H1 (cell line): ENCODE data around the gene TAS2R41. TPM values are rescaled to one million over a fixed set of nuclear protein-coding genes. Genes with fewer than 3 reads are reported as not detected.

Experiments
- CTCF ChIA-PET: fragments of 300-600 bp; sonication (Branson Sonifier 250); formaldehyde crosslinking; loops from one replicate; lab custom pipeline; 2021; ENCODE audit not compliant: partially characterized antibody; lab: Charles Lee
- POLR2A ChIA-PET: fragments of 300-600 bp; sonication (Branson Sonifier 250); formaldehyde crosslinking; loops from one replicate; lab custom pipeline; 2021; ENCODE audit warnings: inconsistent platforms; ENCODE audit not compliant: partially characterized antibody; lab: Charles Lee
- DNase-seq, 2 experiments: peaks; one replicate each; pipeline versions ENCODE4 v3.0.0 to v3.0.0-alpha.2; 2010 to 2022; ENCODE audit warnings: low spot score in 2 of 2, low read depth in 1 of 2, mixed read lengths in 1 of 2
- FAIRE-seq: peaks from 2 replicates; lab custom pipeline; 2011; peaks lifted over from hg19 to GRCh38; lab: Jason Lieb, UNC
- H2AFZ ChIP-seq: 2 replicates; pipeline ENCODE4 v1.8.1; 2012; ENCODE audit warnings: low read length, inconsistent platforms
- H2AK5ac ChIP-seq: 2 replicates; pipeline ENCODE4 v1.6.1; 2013; ENCODE audit warnings: low read depth, low read length
- H2BK120ac ChIP-seq: replicated peaks from 2 replicates; pipeline ENCODE3; 2013; ENCODE audit warnings: low read depth, low read length, inconsistent platforms
- H2BK12ac ChIP-seq: 2 replicates; pipeline ENCODE4 v1.6.1; 2013; ENCODE audit warnings: low read depth, low read length
- H2BK15ac ChIP-seq: 2 replicates; pipeline ENCODE4 v1.6.1; 2013; ENCODE audit warnings: low read length
- H2BK20ac ChIP-seq: 2 replicates; pipeline ENCODE4 v1.6.1; 2013; ENCODE audit warnings: low read length
- H2BK5ac ChIP-seq: 2 replicates; pipeline ENCODE4 v1.6.1; 2013; ENCODE audit warnings: low read depth, low read length
- H3K14ac ChIP-seq: 2 replicates; pipeline ENCODE4 v1.6.1; 2013; ENCODE audit warnings: inconsistent platforms; ENCODE audit not compliant: insufficient read length
- H3K18ac ChIP-seq: 2 replicates; pipeline ENCODE4 v1.6.1; 2013; ENCODE audit warnings: low read length; ENCODE audit errors: extremely low read depth
- H3K23ac ChIP-seq: 2 replicates; pipeline ENCODE4 v1.6.1; 2013; ENCODE audit warnings: inconsistent platforms; ENCODE audit not compliant: insufficient read length
- H3K23me2 ChIP-seq: 2 replicates; pipeline ENCODE4 v1.6.1; 2013; ENCODE audit warnings: low read depth, low read length
- H3K27ac ChIP-seq: 2 replicates; pipeline ENCODE4 v1.6.1; 2011; ENCODE audit warnings: low read depth, low read length, inconsistent platforms
- H3K27me3 ChIP-seq, 4 experiments: replicated peaks in 1 of 4; 1 replicate in 1 of 4; 2 replicates in 3 of 4; pipeline versions ENCODE4 v1.6.1 to v1.8.1; 2011 to 2013; ENCODE audit warnings: low read length in 3 of 4, mild to moderate bottlenecking in 3 of 4, inconsistent platforms in 2 of 4, mixed read lengths in 2 of 4, moderate library complexity in 1 of 4; ENCODE audit not compliant: control insufficient read depth in 3 of 4, insufficient read depth in 3 of 4; ENCODE audit errors: extremely low read depth in 1 of 4
- H3K36me3 ChIP-seq, 4 experiments: 2 replicates each; pipeline versions ENCODE4 v1.6.1 to v1.8.1; 2011 to 2013; ENCODE audit warnings: mild to moderate bottlenecking in 4 of 4, low read length in 3 of 4, moderate library complexity in 2 of 4, control low read depth in 1 of 4, inconsistent platforms in 1 of 4; ENCODE audit not compliant: insufficient read depth in 4 of 4, control insufficient read depth in 2 of 4
- H3K4ac ChIP-seq: replicated peaks from 2 replicates; pipeline ENCODE3; 2013; ENCODE audit warnings: low read length, low read depth, mixed read lengths, inconsistent platforms; ENCODE audit not compliant: insufficient read length
- H3K4me1 ChIP-seq, 4 experiments: replicated peaks in 1 of 4; 1 replicate in 1 of 4; 2 replicates in 3 of 4; pipeline versions ENCODE4 v1.6.1 to v1.8.1; 2011 to 2013; ENCODE audit warnings: low read length in 3 of 4, inconsistent platforms in 2 of 4, mixed read lengths in 1 of 4; ENCODE audit not compliant: insufficient read depth in 4 of 4, control insufficient read depth in 3 of 4
- H3K4me2 ChIP-seq, 2 experiments: 2 replicates each; pipeline versions ENCODE4 v1.6.1 to v1.8.1; 2011 to 2013; ENCODE audit warnings: low read depth in 2 of 2, low read length in 2 of 2, control low read depth in 1 of 2, inconsistent platforms in 1 of 2, mild to moderate bottlenecking in 1 of 2; ENCODE audit not compliant: insufficient read depth in 1 of 2
- H3K4me3 ChIP-seq, 4 experiments: fragments of 200-600, 300-600 bp in 1 of 4; sonication (generic), shearing (Covaris generic), sonication (Bioruptor Twin) in 1 of 4; 2 replicates each; pipeline versions ENCODE4 v1.5.1 to v1.8.1; 2011 to 2016; ENCODE audit warnings: low read length in 4 of 4, low read depth in 3 of 4, control low read depth in 2 of 4, inconsistent platforms in 2 of 4, mild to moderate bottlenecking in 2 of 4, mixed read lengths in 1 of 4, moderate library complexity in 1 of 4; ENCODE audit not compliant: insufficient read depth in 2 of 4; ENCODE audit errors: extremely low read depth in 1 of 4
- H3K56ac ChIP-seq: replicated peaks from 2 replicates; pipeline ENCODE3; 2013; ENCODE audit warnings: low read depth, mild to moderate bottlenecking, mixed read lengths, low read length, inconsistent platforms; ENCODE audit not compliant: insufficient read length
- H3K79me1 ChIP-seq: 2 replicates; pipeline ENCODE4 v1.6.1; 2013; ENCODE audit warnings: low read depth, low read length, control low read depth
- H3K79me2 ChIP-seq, 2 experiments: 2 replicates each; pipeline versions ENCODE4 v1.6.1 to v1.8.1; 2012 to 2013; ENCODE audit warnings: low read length in 2 of 2, mild to moderate bottlenecking in 2 of 2, inconsistent platforms in 1 of 2; ENCODE audit not compliant: insufficient read depth in 2 of 2, control insufficient read depth in 1 of 2
- H3K9ac ChIP-seq, 4 experiments: replicated peaks in 1 of 4; 1 replicate in 1 of 4; 2 replicates in 3 of 4; pipeline versions ENCODE4 v1.6.1 to v1.8.1; 2011 to 2013; ENCODE audit warnings: low read depth in 3 of 4, low read length in 3 of 4, control low read depth in 2 of 4, mild to moderate bottlenecking in 2 of 4, moderate library complexity in 2 of 4, inconsistent platforms in 1 of 4; ENCODE audit errors: extremely low read depth in 1 of 4
- H3K9me3 ChIP-seq, 2 experiments: 2 replicates each; pipeline versions ENCODE4 v1.6.1 to v1.8.1; 2012 to 2013; ENCODE audit warnings: mild to moderate bottlenecking in 2 of 2, moderate library complexity in 2 of 2, control low read depth in 1 of 2, inconsistent platforms in 1 of 2, low read depth in 1 of 2, low read length in 1 of 2, mixed read lengths in 1 of 2; ENCODE audit not compliant: insufficient read depth in 2 of 2
- H4K20me1 ChIP-seq, 2 experiments: replicated peaks in 1 of 2; 2 replicates each; pipeline versions ENCODE3 to v1.8.1; 2011 to 2013; ENCODE audit warnings: inconsistent platforms in 2 of 2, low read length in 2 of 2, mild to moderate bottlenecking in 1 of 2; ENCODE audit not compliant: insufficient read depth in 2 of 2, control insufficient read depth in 1 of 2
- H4K5ac ChIP-seq: 2 replicates; pipeline ENCODE4 v1.6.1; 2013; ENCODE audit warnings: low read length, low read depth, mixed read lengths, inconsistent platforms; ENCODE audit not compliant: insufficient read length
- H4K8ac ChIP-seq: 2 replicates; pipeline ENCODE4 v1.8.0; 2013; ENCODE audit warnings: mild to moderate bottlenecking, moderate library complexity, low read length, inconsistent platforms; ENCODE audit not compliant: insufficient read depth; ENCODE audit errors: extremely low read depth
- H4K91ac ChIP-seq: replicated peaks from 2 replicates; pipeline ENCODE3; 2013; ENCODE audit warnings: low read length, mixed read lengths, inconsistent platforms; ENCODE audit not compliant: insufficient read length
- ATF2 ChIP-seq: IDR thresholded peaks from 2 replicates; pipeline ENCODE4 v1.6.1; 2012; ENCODE audit warnings: low read length, inconsistent platforms
- WGBS, 2 experiments: shearing (Covaris generic) in 1 of 2; methylation state at CpG; one replicate each; pipeline versions ENCODE4 v1.1.6 to v1.1.7; 2013 to 2015; ENCODE audit warnings: low lambda C conversion rate in 2 of 2, mixed read lengths in 2 of 2, inconsistent platforms in 1 of 2, low coverage in 1 of 2, missing lambda C conversion rate in 1 of 2; ENCODE audit not compliant: insufficient replicate concordance in 2 of 2, insufficient coverage in 1 of 2, insufficient read length in 1 of 2; ENCODE audit errors: extremely low coverage in 1 of 2, missing lambda C conversion rate in 1 of 2; 5-methylcytosine and 5-hydroxymethylcytosine counted together
- polyA plus RNA-seq, 7 experiments: library from polyadenylated mRNA; depleted of rRNA in 3 of 7; stranded (reverse) in 5 of 7; unstranded in 2 of 7; fragments of >200 nt in 5 of 7; fragments of 200-250 nt in 2 of 7; gene quantifications; 1 replicate in 5 of 7; 2 replicates in 1 of 7; 4 replicates in 1 of 7; pipeline versions ENCODE4 v1.2.1 to v1.2.3, GENCODE V29; 2011 to 2013; ENCODE audit warnings: missing spikeins in 2 of 7, mixed read lengths in 2 of 7
- total RNA-seq: library from RNA; stranded (reverse); fragmentation: NEBNext Ultra II Directional; extraction: Animal tissue kit (Norgen Biotek cat#: 25700); gene quantifications from 2 replicates; pipeline ENCODE4 v1.2.1, GENCODE V29; 2021

The TAS2R41 gene
- total and polyA plus RNA-seq, 2 of the 8 experiments (the other 6 are each of a cell fraction or from before 2014, with no cell fraction given): 0.12 TPM; not detected in 1

DNA sequence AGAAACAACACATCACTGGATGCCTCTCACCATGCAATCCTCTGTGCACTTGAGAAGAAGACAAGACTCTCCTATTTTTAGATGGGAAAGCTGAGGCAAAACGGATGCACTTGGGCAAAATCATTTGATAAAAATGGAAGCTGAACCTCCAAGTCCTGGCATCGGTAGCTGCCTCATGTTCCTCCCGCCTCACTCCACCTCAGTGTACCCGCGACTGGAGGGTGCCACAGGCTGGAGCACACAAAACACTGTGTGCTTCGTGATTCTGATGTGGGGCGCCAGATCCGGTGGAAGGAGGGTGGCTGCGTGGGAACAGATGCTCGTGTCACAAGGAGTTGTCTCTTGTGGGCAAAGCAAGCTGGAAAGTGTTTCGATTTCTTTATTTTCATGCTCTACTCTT is 41.3 kb downstream of the TAS2R41 start:
- H3K14ac ChIP-seq: no peak overlapping the region
- no peak overlapping the region for H3K4me2 ChIP-seq
- ChIA-PET CTCF (interaction anchor here (0.9 to 1.4 kb wide), 7 partner anchors 12 to 508 kb away, joined by 3 to 4 read pairs (median 3); no protein-coding TSS in a partner anchor), POLR2A (no interaction called here)
- no peak overlapping the region for H3K56ac ChIP-seq
- H3K23me2 ChIP-seq: no peaks in the 10 kb centered on the region
- H3K79me1 ChIP-seq: no peaks in the 10 kb centered on the region
- H3K4ac ChIP-seq: no peak overlapping the region
- H3K4me1 ChIP-seq: peaks cover 2 to 13% (median 4%) of the 10 kb centered on the region in 4 experiments; a peak in 3 of 7 replicates
- no peak overlapping the region for H2BK20ac ChIP-seq
- no peaks in the 10 kb centered on the region for H3K36me3 ChIP-seq
- no peak overlapping the region for H2BK120ac ChIP-seq
- FAIRE-seq (no peak), DNase-seq (no peak)
- H2BK12ac ChIP-seq: no peak overlapping the region; the same call in 1 of the 2 replicates
- H4K8ac ChIP-seq: no peak overlapping the region
- H2BK15ac ChIP-seq: no peak overlapping the region
- H2AK5ac ChIP-seq: no peak overlapping the region
- no peaks in the 10 kb centered on the region; a peak in 1 of 7 replicates for H3K27me3 ChIP-seq
- no peak overlapping the region for H3K4me3 ChIP-seq
- no peak overlapping the region for H4K5ac ChIP-seq
- H3K27ac ChIP-seq: no peak overlapping the region
- 87% methylated on average over 11 of the region's 11 CpGs; no CpG with 5 or more reads in 1 of the 2 experiments for WGBS, 2 experiments
- no peak overlapping the region for H2AFZ ChIP-seq
- H3K9ac ChIP-seq: no peak overlapping the region; a peak in 1 of 7 replicates
- no peak overlapping the region for H3K18ac ChIP-seq
- no peak for TF ChIP-seq ATF2
- TF ChIP-seq, all 59 proteins: peak for 0
- no peak overlapping the region for H2BK5ac ChIP-seq
- H3K9me3 ChIP-seq: no peaks in the 10 kb centered on the region
- no peaks in the 10 kb centered on the region for H3K79me2 ChIP-seq
- H4K91ac ChIP-seq: no peak overlapping the region
- H3K23ac ChIP-seq: no peak overlapping the region
- H4K20me1 ChIP-seq: no peaks in the 10 kb centered on the region
